Hematopoietic multipotent progenitor cell treated with erythropoietin and hydrocortisone succinate and interleukin-3 and kit ligand, for 4 days (in vitro differentiated cells): Measurements from ENCODE around the gene BIN2.
"Not testable (repeated sequence)": the region's sequence is repeated elsewhere in the genome, so short reads cannot be mapped to it uniquely, and the experiment has no call there.

ENCODE experiments used
- DNase-seq: peaks from one replicate; pipeline ENCODE4 v3.0.0-alpha.2; 2015

Gene BIN2

GRCh38 chr12:51343201-51343600, 19.2 kb upstream of the BIN2 start:
- no peak for DNase-seq

DNA sequence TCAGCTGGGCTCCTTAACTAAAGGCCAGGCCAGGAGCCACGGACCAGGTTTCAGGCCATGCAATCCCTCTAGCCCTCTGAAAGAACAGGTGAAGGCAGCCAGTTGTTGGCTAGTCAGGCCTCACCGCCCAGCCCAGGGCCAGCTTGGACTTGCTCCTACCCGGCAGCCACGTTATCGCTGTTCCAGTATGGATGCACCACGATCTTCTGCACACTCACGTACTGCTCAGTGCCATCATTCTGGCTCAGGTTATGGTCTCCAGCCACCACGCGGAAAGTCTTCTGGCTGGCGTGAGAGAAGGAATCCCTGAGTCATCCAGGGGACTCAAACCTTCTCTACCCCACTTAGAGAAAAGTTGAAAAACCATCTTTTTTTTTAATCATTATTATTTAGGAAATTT, 18.4 kb upstream of the BIN2 start:
- DNase-seq: no peak

- peak; percentile 91 for DNase-seq
Measured at GRCh38 chr12:51341251-51342007, 17.5 kb upstream of the BIN2 start.

GRCh38 chr12:51339750-51340149, 15.8 kb upstream of the BIN2 start:
- no peak for DNase-seq

- not testable (repeated sequence) for DNase-seq
Measured at GRCh38 chr12:51337336-51337735, 13.4 kb upstream of the BIN2 start.

DNA sequence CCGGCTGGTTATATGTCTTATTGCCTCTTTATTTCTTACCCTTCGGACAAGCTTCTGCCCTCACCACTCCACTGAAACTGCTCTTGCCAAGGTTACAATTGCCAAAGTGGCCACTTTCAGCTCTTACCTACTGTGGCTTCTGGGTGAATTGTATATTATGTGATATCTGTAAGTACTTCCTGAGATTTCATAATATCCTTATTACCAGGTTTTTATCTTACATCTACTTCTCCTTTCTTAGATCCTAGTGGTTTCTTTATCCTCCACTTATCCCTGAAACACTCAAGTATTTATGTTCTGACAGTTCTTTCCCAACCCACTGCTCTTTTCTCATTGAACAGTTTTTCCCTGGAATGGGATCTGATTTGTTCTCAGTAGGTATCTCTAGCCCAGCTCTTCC, 12.0 kb upstream of the BIN2 start:
- peak; percentile 68 for DNase-seq

GRCh38 chr12:51334764-51335163, 10.8 kb upstream of the BIN2 start:
- DNase-seq: no peak

- no peak for DNase-seq
Measured at GRCh38 chr12:51333536-51333935, 9.6 kb upstream of the BIN2 start.

- DNase-seq: no peak
Measured at GRCh38 chr12:51330186-51330585, 6.2 kb upstream of the BIN2 start.

DNA sequence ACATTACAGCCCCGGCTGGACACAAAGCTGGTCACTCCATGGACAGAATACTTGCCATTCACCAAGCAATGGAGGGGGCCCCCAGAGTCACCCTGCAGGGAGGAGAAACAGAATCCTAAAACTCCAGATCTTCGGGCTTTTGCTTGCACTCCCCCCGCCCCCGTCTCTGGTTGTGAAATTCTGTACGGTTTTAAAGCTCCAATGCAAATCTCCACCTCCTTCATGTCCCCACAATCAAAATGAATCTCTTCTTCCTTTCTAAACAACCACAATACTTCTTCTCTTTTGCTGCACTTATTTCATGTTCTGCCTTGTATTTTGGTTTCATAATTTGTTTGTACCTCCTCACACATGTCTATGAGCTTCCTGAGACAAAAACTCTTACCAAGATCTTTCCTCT, 5.8 kb upstream of the BIN2 start:
- peak; percentile 72 for DNase-seq

DNA sequence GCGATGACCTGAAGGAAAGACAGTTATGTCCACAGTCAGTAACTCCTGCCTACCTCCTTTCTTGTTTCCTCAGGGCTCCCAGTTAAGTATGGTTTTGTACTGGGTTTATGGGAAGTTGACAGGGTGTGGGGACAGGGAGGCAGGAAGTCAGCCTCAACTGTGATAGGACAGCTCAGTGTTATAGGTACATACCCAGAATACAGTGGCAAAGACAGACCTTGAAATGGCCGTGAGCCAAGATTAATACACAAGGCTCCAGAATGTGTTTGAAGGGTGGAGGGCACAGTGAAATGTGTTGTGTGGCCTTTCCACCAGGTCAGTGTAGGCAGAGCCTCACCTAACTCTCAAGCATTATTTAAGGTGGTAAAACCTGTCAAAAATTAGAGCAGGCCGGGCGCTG, 4.6 kb upstream of the BIN2 start:
- no peak for DNase-seq

DNA sequence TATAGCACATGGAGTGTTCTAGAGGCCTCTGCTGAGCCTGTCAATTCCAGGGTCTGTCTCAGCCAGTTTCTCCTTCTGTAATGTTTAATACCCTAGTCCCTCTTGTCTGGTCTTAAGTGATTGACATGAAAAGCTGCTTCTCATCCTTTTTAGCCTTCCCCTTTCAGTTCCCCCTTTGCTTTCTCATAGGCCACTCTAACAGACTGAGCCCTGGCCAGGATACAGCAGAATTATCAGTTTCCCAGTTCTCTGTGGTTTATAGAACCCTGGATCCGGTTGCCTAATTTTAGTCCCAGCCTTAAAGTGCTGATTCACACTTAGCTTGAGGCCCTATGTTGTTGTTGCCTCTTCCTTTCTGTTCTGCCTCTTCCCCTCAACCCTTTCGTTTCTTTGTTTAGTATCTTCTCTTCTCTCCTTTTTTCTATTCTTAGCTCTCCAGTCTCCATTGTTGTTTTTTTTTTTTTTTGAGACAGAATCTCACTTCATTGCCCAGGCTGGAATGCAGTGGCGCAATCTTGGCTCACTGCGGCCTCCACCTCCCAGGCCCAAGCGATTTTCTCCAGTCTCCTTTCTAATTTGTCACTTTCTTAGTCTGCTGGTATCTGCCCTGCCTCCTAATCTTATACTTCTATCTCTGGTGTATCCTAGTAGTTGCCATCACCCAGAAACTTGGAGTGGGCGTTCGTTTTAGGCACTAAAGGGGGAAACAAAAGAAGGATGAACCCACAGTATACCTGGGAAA, 2.9 kb upstream of the BIN2 start:
- DNase-seq: peak; percentile 98

GRCh38 chr12:51324953-51325352, 979 bp upstream of the BIN2 start:
- no peak for DNase-seq

GRCh38 chr12:51323317-51323960, 535 bp downstream of the BIN2 start:
- peak; percentile 59 for DNase-seq

- DNase-seq: peak; percentile 45
Measured at GRCh38 chr12:51322452-51322851, 1.5 kb downstream of the BIN2 start.

DNA sequence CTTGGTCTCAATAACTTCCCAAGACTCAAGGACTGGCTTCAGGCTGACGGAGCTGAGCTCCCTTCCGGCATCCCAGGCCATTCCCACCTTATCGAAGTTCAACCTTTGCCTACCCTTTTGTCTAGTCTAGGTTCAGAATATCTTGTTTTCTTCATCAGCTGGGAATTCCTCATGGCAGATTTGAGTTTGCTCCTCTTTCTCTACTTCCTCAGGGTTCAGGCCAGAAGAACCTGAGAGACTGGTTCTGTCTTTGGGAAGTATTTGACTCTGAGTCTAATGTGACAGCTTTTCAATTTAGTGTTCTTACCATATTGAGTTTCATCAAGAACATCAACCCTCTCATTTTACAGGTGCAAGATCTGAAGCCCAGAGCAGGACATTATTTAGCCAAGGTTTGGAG, 2.1 kb downstream of the BIN2 start:
- DNase-seq: no peak

GRCh38 chr12:51320695-51321320, 3.2 kb downstream of the BIN2 start:
- DNase-seq: peak; percentile 76

DNA sequence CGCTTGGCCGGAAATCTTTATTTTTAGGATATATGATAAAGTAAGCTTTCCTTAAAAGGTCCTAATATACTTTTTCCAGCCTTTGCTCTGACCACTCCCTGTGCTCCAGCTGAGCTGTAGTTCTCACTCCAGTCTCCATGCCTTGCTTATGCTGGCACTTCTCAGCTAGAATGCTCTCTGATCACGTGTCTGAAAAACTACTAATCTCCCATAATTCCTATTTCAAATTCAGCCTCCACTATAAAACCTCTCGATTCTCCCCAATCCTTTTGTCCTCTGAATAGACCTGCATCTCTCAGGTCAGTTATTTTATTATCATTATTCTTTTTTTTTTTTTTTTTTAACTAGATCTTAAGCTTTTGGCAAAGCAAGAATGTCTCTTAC, 3.7 kb downstream of the BIN2 start:
- no peak for DNase-seq

GRCh38 chr12:51318846-51319599, 5.0 kb downstream of the BIN2 start:
- DNase-seq: peak; percentile 85

DNA sequence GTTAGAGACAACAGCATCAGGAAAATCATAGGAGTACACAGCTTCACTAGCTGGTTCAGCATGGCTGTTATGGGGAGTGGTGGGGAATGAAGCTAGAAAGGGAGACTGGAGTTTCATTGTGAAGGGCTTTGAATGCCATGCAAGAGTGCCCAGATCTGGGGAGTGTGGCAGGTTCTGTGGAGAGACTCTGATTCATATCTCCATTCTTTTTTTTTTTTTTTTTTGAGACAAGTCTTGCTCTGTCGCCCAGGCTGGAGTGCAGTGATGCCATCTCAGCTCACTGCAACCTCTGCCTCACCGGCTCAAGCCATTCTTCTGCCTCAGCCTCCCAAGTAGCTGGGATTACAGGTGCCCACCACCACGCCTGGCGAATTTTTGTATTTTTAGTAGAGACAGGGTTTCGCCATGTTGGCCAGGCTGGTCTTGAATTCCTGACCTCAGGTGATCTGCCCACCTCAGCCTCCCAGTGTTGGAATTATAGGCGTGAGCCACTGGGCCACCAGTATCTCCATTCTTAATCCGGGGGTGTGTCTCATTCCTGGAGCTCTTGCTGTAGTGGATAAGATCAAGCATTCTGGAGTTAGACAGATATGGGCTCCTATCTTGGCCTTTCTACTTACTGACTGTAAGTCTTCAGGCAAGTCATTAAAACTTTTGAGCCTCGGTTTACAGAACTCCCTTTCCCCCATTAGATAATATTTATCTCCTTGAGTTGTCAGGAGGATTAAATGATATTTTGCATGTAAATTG, 5.7 kb downstream of the BIN2 start:
- not testable (repeated sequence) for DNase-seq

DNA sequence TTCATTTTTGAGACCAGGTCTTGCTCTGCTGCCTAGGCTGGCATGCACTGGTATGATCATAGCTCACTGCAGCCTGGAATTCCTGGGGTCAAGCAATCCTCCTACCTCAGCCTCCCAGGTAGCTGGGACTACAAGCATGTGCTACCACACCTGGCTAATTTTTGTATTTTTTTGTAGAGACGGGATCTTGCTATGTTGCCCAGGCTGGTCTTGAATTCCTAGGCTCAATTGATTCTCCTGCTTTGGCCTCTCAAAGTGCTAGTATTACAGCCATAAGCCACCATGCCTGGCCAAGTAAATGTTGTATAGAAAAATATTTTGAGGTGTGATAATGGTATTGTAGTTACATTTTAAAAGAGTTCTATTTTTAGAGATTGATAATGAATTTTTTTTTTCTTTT, 12.6 kb downstream of the BIN2 start:
- no peak for DNase-seq
